ENCODE results near the gene IRGQ.

DNA sequence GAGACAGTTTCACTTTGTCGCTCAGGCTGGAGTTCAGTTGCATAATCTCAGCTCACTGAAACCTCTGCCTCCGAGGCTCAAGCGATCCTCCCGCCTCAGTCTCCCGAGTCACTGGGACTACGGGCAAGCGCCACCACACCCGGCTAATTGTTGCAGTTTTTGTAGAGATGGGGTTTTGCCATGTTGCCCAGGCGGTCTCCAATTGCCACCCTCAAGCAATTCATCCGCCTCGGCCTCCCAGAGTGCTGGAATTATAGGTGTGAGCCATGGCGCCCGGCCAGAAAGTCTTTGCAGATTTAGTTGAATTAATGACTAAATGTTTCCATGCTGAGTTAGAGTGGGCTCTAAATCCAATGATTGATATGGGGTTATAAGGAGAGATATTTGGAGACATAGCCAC lies 48.2 kb upstream of the IRGQ start:
- TF ChIP-seq ZNF274 (IDR thresholded peaks at IDR 0.05; ENCODE audit: low read depth, low read length) (no peak), YY1 (IDR thresholded peaks at IDR 0.05; ENCODE audit: insufficient read depth, insufficient read length) (no peak)

All from NT2/D1 (cell line).